ENCODE measurements around the gene PBXIP1. TPM values are rescaled to one million over a fixed set of nuclear protein-coding genes. Genes with fewer than 3 reads are reported as not detected.

Gene PBXIP1
- total RNA-seq, 1 donor: 90.1 TPM

GRCh38 chr1:154943649-154944400 is 12.1 kb downstream of the PBXIP1 start:
- H3K9me3 ChIP-seq (ENCODE audit: low read depth, low read length): no peaks in the 10 kb centered on the region
- no peak overlapping the region for H3K4me3 ChIP-seq (ENCODE audit: insufficient read depth, low read length)
- H4K20me1 ChIP-seq (ENCODE audit: insufficient read depth, low read length): no peaks in the 10 kb centered on the region
- no peaks in the 10 kb centered on the region for H3K27me3 ChIP-seq (ENCODE audit: insufficient read depth, low read length)
- no peak overlapping the region for H3K27ac ChIP-seq (ENCODE audit: low read depth, low read length)
- no peak overlapping the region for H2AFZ ChIP-seq (ENCODE audit: low read length)
- TF ChIP-seq, protein P1, sequence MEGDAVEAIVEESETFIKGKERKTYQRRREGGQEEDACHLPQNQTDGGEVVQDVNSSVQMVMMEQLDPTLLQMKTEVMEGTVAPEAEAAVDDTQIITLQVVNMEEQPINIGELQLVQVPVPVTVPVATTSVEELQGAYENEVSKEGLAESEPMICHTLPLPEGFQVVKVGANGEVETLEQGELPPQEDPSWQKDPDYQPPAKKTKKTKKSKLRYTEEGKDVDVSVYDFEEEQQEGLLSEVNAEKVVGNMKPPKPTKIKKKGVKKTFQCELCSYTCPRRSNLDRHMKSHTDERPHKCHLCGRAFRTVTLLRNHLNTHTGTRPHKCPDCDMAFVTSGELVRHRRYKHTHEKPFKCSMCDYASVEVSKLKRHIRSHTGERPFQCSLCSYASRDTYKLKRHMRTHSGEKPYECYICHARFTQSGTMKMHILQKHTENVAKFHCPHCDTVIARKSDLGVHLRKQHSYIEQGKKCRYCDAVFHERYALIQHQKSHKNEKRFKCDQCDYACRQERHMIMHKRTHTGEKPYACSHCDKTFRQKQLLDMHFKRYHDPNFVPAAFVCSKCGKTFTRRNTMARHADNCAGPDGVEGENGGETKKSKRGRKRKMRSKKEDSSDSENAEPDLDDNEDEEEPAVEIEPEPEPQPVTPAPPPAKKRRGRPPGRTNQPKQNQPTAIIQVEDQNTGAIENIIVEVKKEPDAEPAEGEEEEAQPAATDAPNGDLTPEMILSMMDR (IDR thresholded peaks at IDR 0.05; ENCODE audit: extremely low read depth, low read depth, low read length): peak; percentile 79
- H3K36me3 ChIP-seq (ENCODE audit: insufficient read depth, low read length): no peaks in the 10 kb centered on the region
- no peak overlapping the region for H3K4me2 ChIP-seq (ENCODE audit: insufficient read depth, low read length)
- DNase-seq (ENCODE audit: insufficient read length, low spot score, missing footprints): peak; percentile 93
- H3K4me1 ChIP-seq (ENCODE audit: insufficient read depth, low read length): no peaks in the 10 kb centered on the region
- H3K79me2 ChIP-seq (ENCODE audit: insufficient read depth, low read length): no peaks in the 10 kb centered on the region

DNA sequence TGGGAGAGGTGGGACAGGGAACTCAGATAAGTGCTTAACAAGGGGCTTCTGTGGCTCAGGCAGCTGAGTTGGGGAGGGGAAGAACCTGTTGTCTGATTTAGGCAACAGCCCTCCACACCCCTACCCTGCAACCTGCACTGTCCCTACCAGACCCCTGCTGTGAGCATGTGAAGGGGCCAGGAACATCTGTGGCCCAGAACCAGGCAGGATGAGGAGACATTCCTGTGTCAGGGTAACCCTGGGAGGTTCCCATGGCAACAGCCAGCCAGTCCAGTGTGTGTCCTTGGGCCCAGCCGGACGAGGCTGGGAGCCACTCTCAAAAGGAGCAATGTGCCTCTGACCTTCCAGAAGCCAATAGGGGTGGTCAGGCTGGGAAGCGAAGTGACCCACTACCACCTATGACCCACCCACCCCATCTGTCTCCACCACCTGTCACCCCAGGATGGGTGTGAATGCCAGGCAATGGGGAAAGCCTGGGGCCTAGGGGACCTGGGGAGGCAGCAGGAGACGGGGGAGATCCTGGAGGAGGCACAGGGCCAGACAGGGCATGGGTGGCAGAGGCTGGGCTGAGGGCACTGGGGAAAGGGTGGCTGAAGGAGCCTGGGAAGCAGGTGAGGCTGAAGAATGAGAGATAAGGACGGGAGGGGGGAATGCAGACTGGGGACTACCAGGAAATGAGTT is 14.4 kb downstream of the PBXIP1 start:
- H3K36me3 ChIP-seq (ENCODE audit: insufficient read depth, low read length): no peaks in the 10 kb centered on the region
- H3K9me3 ChIP-seq (ENCODE audit: low read depth, low read length): no peaks in the 10 kb centered on the region
- no peak for DNase-seq (ENCODE audit: insufficient read length, low spot score, missing footprints)
- no peak overlapping the region for H2AFZ ChIP-seq (ENCODE audit: low read length)
- no peaks in the 10 kb centered on the region for H3K79me2 ChIP-seq (ENCODE audit: insufficient read depth, low read length)
- TF ChIP-seq, protein P1 (IDR thresholded peaks at IDR 0.05; ENCODE audit: extremely low read depth, low read depth, low read length): no peak
- H3K4me1 ChIP-seq (ENCODE audit: insufficient read depth, low read length): peaks cover 9% of the 10 kb centered on the region
- H3K4me3 ChIP-seq (ENCODE audit: insufficient read depth, low read length): no peak overlapping the region
- H3K27me3 ChIP-seq (ENCODE audit: insufficient read depth, low read length): no peaks in the 10 kb centered on the region
- no peaks in the 10 kb centered on the region for H4K20me1 ChIP-seq (ENCODE audit: insufficient read depth, low read length)
- H3K27ac ChIP-seq (ENCODE audit: low read depth, low read length): no peak overlapping the region
- no peak overlapping the region for H3K4me2 ChIP-seq (ENCODE audit: insufficient read depth, low read length)

- Histone ChIP-seq H3K27ac (ENCODE audit: low read depth, low read length) (no peak overlapping the region), H3K9me3 (ENCODE audit: low read depth, low read length) (no peaks in the 10 kb centered on the region), H3K27me3 (ENCODE audit: insufficient read depth, low read length) (no peaks in the 10 kb centered on the region), H3K36me3 (ENCODE audit: insufficient read depth, low read length) (no peaks in the 10 kb centered on the region), H4K20me1 (ENCODE audit: insufficient read depth, low read length) (no peaks in the 10 kb centered on the region), H3K79me2 (ENCODE audit: insufficient read depth, low read length) (peaks cover 7% of the 10 kb centered on the region), H3K4me3 (ENCODE audit: insufficient read depth, low read length) (no peak overlapping the region), H3K4me1 (ENCODE audit: insufficient read depth, low read length) (peaks cover 14% of the 10 kb centered on the region), H2AFZ (ENCODE audit: low read length) (no peak overlapping the region), H3K4me2 (ENCODE audit: insufficient read depth, low read length) (no peak overlapping the region)
- no peak for DNase-seq (ENCODE audit: insufficient read length, low spot score, missing footprints)
- TF ChIP-seq, protein P1 (IDR thresholded peaks at IDR 0.05; ENCODE audit: extremely low read depth, low read depth, low read length): no peak
Observed at GRCh38 chr1:154940651-154941194, 15.2 kb downstream of the PBXIP1 start.

- Histone ChIP-seq H3K36me3 (ENCODE audit: insufficient read depth, low read length) (no peaks in the 10 kb centered on the region), H3K4me2 (ENCODE audit: insufficient read depth, low read length) (no peak overlapping the region), H3K27ac (ENCODE audit: low read depth, low read length) (no peak overlapping the region), H3K27me3 (ENCODE audit: insufficient read depth, low read length) (no peaks in the 10 kb centered on the region), H3K9me3 (ENCODE audit: low read depth, low read length) (no peaks in the 10 kb centered on the region), H3K79me2 (ENCODE audit: insufficient read depth, low read length) (peaks cover 9% of the 10 kb centered on the region), H4K20me1 (ENCODE audit: insufficient read depth, low read length) (no peaks in the 10 kb centered on the region), H2AFZ (ENCODE audit: low read length) (no peak overlapping the region), H3K4me1 (ENCODE audit: insufficient read depth, low read length) (peaks cover 15% of the 10 kb centered on the region), H3K4me3 (ENCODE audit: insufficient read depth, low read length) (no peak overlapping the region)
- TF ChIP-seq, protein P1 (IDR thresholded peaks at IDR 0.05; ENCODE audit: extremely low read depth, low read depth, low read length): no peak
- DNase-seq (ENCODE audit: insufficient read length, low spot score, missing footprints): peak; percentile 53
Observed at GRCh38 chr1:154940213-154940560, 15.7 kb downstream of the PBXIP1 start.

Data from osteoblast (primary cell).